ENCODE results near the gene FBXL13. TPM values are rescaled to one million over a fixed set of nuclear protein-coding genes. Genes with fewer than 3 reads are reported as not detected.

FBXL13 gene
- total and polyA plus RNA-seq, 10 of the 15 experiments (the other 5 are each of a cell fraction or from before 2014, with no cell fraction given), result 0.08 to 0.95 (median 0.28) TPM; not detected in 2

GRCh38 chr7:103074519-103075336 is at the start of gene FBXL13, which contains the start of gene ARMC10 (continued):
- TF ChIP-seq NFYB (IDR thresholded peaks at IDR 0.05; ENCODE audit: insufficient read depth, low read depth, low read length) (no peak), KAT2A (conservative IDR thresholded peaks at IDR 0.05; ENCODE audit: control insufficient read depth, low read depth, low read length) (no peak), POLR2A (IDR thresholded peaks at IDR 0.05; ENCODE audit: low read depth, low read length) (peak; percentile 91), RAD51 (IDR thresholded peaks at IDR 0.05) (no peak), CHD4 (IDR thresholded peaks at IDR 0.05) (no peak), BACH1 (IDR thresholded peaks at IDR 0.05; ENCODE audit: borderline replicate concordance) (peak; percentile 71), STAT1 (conservative IDR thresholded peaks at IDR 0.05) (no peak), HSF1 (IDR thresholded peaks at IDR 0.05; ENCODE audit: low read depth, low read length) (no peak), SPI1 (IDR thresholded peaks at IDR 0.05; ENCODE audit: borderline replicate concordance, insufficient read depth, low read depth, low read length) (no peak), ATF3 (IDR thresholded peaks at IDR 0.05; ENCODE audit: borderline replicate concordance, extremely low read depth, low read depth, low read length) (no peak), SREBF1 (IDR thresholded peaks at IDR 0.05; ENCODE audit: low read length) (no peak), BHLHE40 (IDR thresholded peaks at IDR 0.05; ENCODE audit: borderline replicate concordance in 1 of 2, low read depth in 2 of 2, low read length in 1 of 2) (peak in 1 of 2 experiments; percentile 60; a peak in 2 of 4 replicates), JUND (IDR thresholded peaks at IDR 0.05; ENCODE audit: low read depth, low read length) (no peak), CREM (IDR thresholded peaks at IDR 0.05; ENCODE audit: low read depth) (0 out of 2 replicates have a peak, but pooled peaks have one; percentile 23), SUPT20H (IDR thresholded peaks at IDR 0.05; ENCODE audit: borderline replicate concordance, control insufficient read depth, low read depth, low read length) (no peak), ESRRA (IDR thresholded peaks at IDR 0.05; ENCODE audit: low read length) (no peak), EGR1 (IDR thresholded peaks at IDR 0.05; ENCODE audit: borderline replicate concordance in 1 of 2, low read depth in 2 of 2, low read length in 2 of 2) (peak in 1 of 2 experiments; percentile 69; a peak in 1 of 3 replicates), NRF1 (conservative IDR thresholded peaks at IDR 0.05; ENCODE audit: low read depth, low read length) (no peak; the same call in 1 of the 2 replicates), MAX (IDR thresholded peaks at IDR 0.05; ENCODE audit: low read depth, low read length) (peak; percentile 59; the same call in 1 of the 2 replicates), E2F4 (IDR thresholded peaks at IDR 0.05; ENCODE audit: low read depth, low read length) (0 out of 2 replicates have a peak, but pooled peaks have one; percentile 53), YBX1 (IDR thresholded peaks at IDR 0.05) (no peak), SMC3 (IDR thresholded peaks at IDR 0.05; ENCODE audit: borderline replicate concordance, low read length) (no peak), ZBED1 (IDR thresholded peaks at IDR 0.05; ENCODE audit: borderline replicate concordance) (no peak), ZBTB11 (CRISPR knock-in tag; IDR thresholded peaks at IDR 0.05) (no peak)

Data from GM12878 (cell line).